ENCODE results near the gene VGLL4.
"Not testable (repeated sequence)": the region's sequence is repeated elsewhere in the genome, so short reads cannot be mapped to it uniquely, and the experiment has no call there.

The VGLL4 gene

GRCh38 chr3:11600501-11601282 lies 43.0 kb downstream of the VGLL4 start:
- peak; percentile 97 for DNase-seq

GRCh38 chr3:11596387-11596786 lies 47.3 kb downstream of the VGLL4 start:
- in situ Hi-C loops (cut with HindIII; ENCODE audit: low pct_ligation_motif_present, low pct_unique_long_range_greater_than_20kb, low sequenced_read_pairs), result no loop called here
- no peak for DNase-seq

More at GRCh38 chr3:11600501-11601282, 43.0 kb downstream of the VGLL4 start:
- in situ Hi-C loops (cut with HindIII; ENCODE audit: low pct_ligation_motif_present, low pct_unique_long_range_greater_than_20kb, low sequenced_read_pairs), result no loop called here

GRCh38 chr3:11595024-11595423 lies 48.7 kb downstream of the VGLL4 start:
- DNase-seq; in situ Hi-C loops (cut with HindIII; ENCODE audit: low pct_ligation_motif_present, low pct_unique_long_range_greater_than_20kb, low sequenced_read_pairs): not testable (repeated sequence)

- DNase-seq, result no peak
- in situ Hi-C loops (cut with HindIII; ENCODE audit: low pct_ligation_motif_present, low pct_unique_long_range_greater_than_20kb, low sequenced_read_pairs), result no loop called here
These were observed 50.2 kb downstream of the VGLL4 start for GRCh38 chr3:11593318-11594034.

GRCh38 chr3:11592445-11593298 lies 51.0 kb downstream of the VGLL4 start:
- DNase-seq, result no peak
- in situ Hi-C loops (cut with HindIII; ENCODE audit: low pct_ligation_motif_present, low pct_unique_long_range_greater_than_20kb, low sequenced_read_pairs), result no loop called here

- no peak for DNase-seq
- in situ Hi-C loops (cut with HindIII; ENCODE audit: low pct_ligation_motif_present, low pct_unique_long_range_greater_than_20kb, low sequenced_read_pairs), result no loop called here
These were observed 52.1 kb downstream of the VGLL4 start for GRCh38 chr3:11591391-11592282.

- no peak for DNase-seq
- in situ Hi-C loops (cut with HindIII; ENCODE audit: low pct_ligation_motif_present, low pct_unique_long_range_greater_than_20kb, low sequenced_read_pairs), result no loop called here
These were observed 52.7 kb downstream of the VGLL4 start for GRCh38 chr3:11591002-11591355.

- no peak for DNase-seq
- in situ Hi-C loops (cut with HindIII; ENCODE audit: low pct_ligation_motif_present, low pct_unique_long_range_greater_than_20kb, low sequenced_read_pairs), result no loop called here
These were observed 54.0 kb downstream of the VGLL4 start for GRCh38 chr3:11589706-11590105.

- in situ Hi-C loops (cut with HindIII; ENCODE audit: low pct_ligation_motif_present, low pct_unique_long_range_greater_than_20kb, low sequenced_read_pairs), result no loop called here
- no peak for DNase-seq
These were observed 55.0 kb downstream of the VGLL4 start for GRCh38 chr3:11588755-11589154.

GRCh38 chr3:11588338-11588737 lies 55.4 kb downstream of the VGLL4 start:
- in situ Hi-C loops (cut with HindIII; ENCODE audit: low pct_ligation_motif_present, low pct_unique_long_range_greater_than_20kb, low sequenced_read_pairs), result no loop called here
- no peak for DNase-seq

GRCh38 chr3:11587766-11588165 lies 55.9 kb downstream of the VGLL4 start:
- in situ Hi-C loops (cut with HindIII; ENCODE audit: low pct_ligation_motif_present, low pct_unique_long_range_greater_than_20kb, low sequenced_read_pairs), result no loop called here
- DNase-seq, result no peak

- in situ Hi-C loops (cut with HindIII; ENCODE audit: low pct_ligation_motif_present, low pct_unique_long_range_greater_than_20kb, low sequenced_read_pairs), result no loop called here
- DNase-seq, result no peak
These were observed 59.1 kb downstream of the VGLL4 start for GRCh38 chr3:11584570-11584969.

GRCh38 chr3:11583638-11584046 lies 60.1 kb downstream of the VGLL4 start:
- in situ Hi-C loops (cut with HindIII; ENCODE audit: low pct_ligation_motif_present, low pct_unique_long_range_greater_than_20kb, low sequenced_read_pairs), result no loop called here

GRCh38 chr3:11583235-11583634 lies 60.5 kb downstream of the VGLL4 start:
- DNase-seq, result no peak
- in situ Hi-C loops (cut with HindIII; ENCODE audit: low pct_ligation_motif_present, low pct_unique_long_range_greater_than_20kb, low sequenced_read_pairs), result no loop called here

More at GRCh38 chr3:11583638-11584046, 60.1 kb downstream of the VGLL4 start:
- DNase-seq, result no peak

- in situ Hi-C loops (cut with HindIII; ENCODE audit: low pct_ligation_motif_present, low pct_unique_long_range_greater_than_20kb, low sequenced_read_pairs), result no loop called here
- DNase-seq, result peak; percentile 56
These were observed 61.3 kb downstream of the VGLL4 start for GRCh38 chr3:11582191-11582968.

GRCh38 chr3:11581237-11582190 lies 62.2 kb downstream of the VGLL4 start:
- in situ Hi-C loops (cut with HindIII; ENCODE audit: low pct_ligation_motif_present, low pct_unique_long_range_greater_than_20kb, low sequenced_read_pairs), result no loop called here
- no peak for DNase-seq

Data from ACHN (cell line).